Naive thymus-derived CD4-positive, alpha-beta T cell (primary cell): Measurements from ENCODE around the gene KCNN2. TPM values are rescaled to one million over a fixed set of nuclear protein-coding genes. Genes with fewer than 3 reads are reported as not detected.
"Not testable (repeated sequence)": the region's sequence is repeated elsewhere in the genome, so short reads cannot be mapped to it uniquely, and the experiment has no call there.

ENCODE experiments used
- ATAC-seq: fragments of 150-1000 bp; cut with Tn5 transposase; 2 replicates; pipeline ENCODE4 v1.10.0; 2021; ENCODE audit warnings: mild to moderate bottlenecking, moderate library complexity
- CTCF ChIA-PET: fragments of 350-600 bp; sonication (Branson Sonifier 250); formaldehyde crosslinking; loops from one replicate; lab custom pipeline; 2021; ENCODE audit warnings: antibody characterized with exemption; lab: Charles Lee
- POLR2A ChIA-PET: fragments of 350-600 bp; sonication (Branson Sonifier 250); formaldehyde crosslinking; loops from one replicate; lab custom pipeline; 2021; ENCODE audit warnings: antibody characterized with exemption, inconsistent platforms; lab: Charles Lee
- DNase-seq, 9 donors: peaks; one replicate each; pipeline versions ENCODE4 v3.0.0 to v3.0.0-alpha.2; 2020 to 2022; ENCODE audit warnings: mixed read lengths in 1 of 9
- H3K27ac ChIP-seq: one replicate; pipeline ENCODE4 v1.7.0; 2013; ENCODE audit warnings: mild to moderate bottlenecking, low read depth, low read length, moderate library complexity
- H3K27me3 ChIP-seq, 2 donors: one replicate each; pipeline ENCODE4 v1.7.0; 2013; ENCODE audit warnings: low read length in 2 of 2, mild to moderate bottlenecking in 2 of 2, moderate library complexity in 2 of 2; ENCODE audit not compliant: control insufficient read depth in 2 of 2, insufficient read depth in 2 of 2
- H3K36me3 ChIP-seq, 3 experiments: 1 replicate in 2 of 3; 2 replicates in 1 of 3; pipeline ENCODE4 v1.7.0; 2013; ENCODE audit warnings: low read length in 3 of 3, mild to moderate bottlenecking in 3 of 3, moderate library complexity in 1 of 3; ENCODE audit not compliant: insufficient read depth in 3 of 3, control insufficient read depth in 2 of 3
- H3K4me1 ChIP-seq, 2 donors: one replicate each; pipeline ENCODE4 v1.7.0; 2013; ENCODE audit warnings: low read length in 2 of 2, mild to moderate bottlenecking in 2 of 2, moderate library complexity in 1 of 2; ENCODE audit not compliant: control insufficient read depth in 2 of 2, insufficient read depth in 2 of 2
- H3K4me3 ChIP-seq: 2 replicates; pipeline ENCODE4 v1.7.0; 2013; ENCODE audit warnings: mild to moderate bottlenecking, low read length
- H3K9me3 ChIP-seq, 3 experiments: 1 replicate in 2 of 3; 2 replicates in 1 of 3; pipeline ENCODE4 v1.7.0; 2013; ENCODE audit warnings: low read length in 3 of 3; ENCODE audit not compliant: control insufficient read depth in 2 of 3
- H3K27ac Mint-ChIP-seq, 9 donors: one replicate each; pipeline ENCODE4 v1.8.0; 2020 to 2022; ENCODE audit warnings: mixed read lengths in 9 of 9, mild to moderate bottlenecking in 8 of 9, moderate library complexity in 5 of 9, inconsistent platforms in 2 of 9
- H3K27me3 Mint-ChIP-seq, 5 donors: one replicate each; pipeline ENCODE4 v1.8.0; 2021 to 2022; ENCODE audit warnings: mixed read lengths in 5 of 5, mild to moderate bottlenecking in 1 of 5
- H3K36me3 Mint-ChIP-seq, 5 donors: one replicate each; pipeline ENCODE4 v1.8.0; 2020 to 2022; ENCODE audit warnings: mixed read lengths in 5 of 5, mild to moderate bottlenecking in 3 of 5, inconsistent platforms in 1 of 5
- H3K4me1 Mint-ChIP-seq, 7 donors: one replicate each; pipeline ENCODE4 v1.8.0; 2020 to 2022; ENCODE audit warnings: mixed read lengths in 7 of 7, mild to moderate bottlenecking in 3 of 7, inconsistent platforms in 1 of 7
- H3K4me3 Mint-ChIP-seq, 10 donors: one replicate each; pipeline ENCODE4 v1.8.0; 2020 to 2022; ENCODE audit warnings: mild to moderate bottlenecking in 10 of 10, mixed read lengths in 10 of 10, moderate library complexity in 6 of 10, inconsistent platforms in 2 of 10
- H3K9me3 Mint-ChIP-seq, 11 donors: one replicate each; pipeline ENCODE4 v1.8.0; 2020 to 2022; ENCODE audit warnings: mixed read lengths in 11 of 11, mild to moderate bottlenecking in 4 of 11, inconsistent platforms in 1 of 11, moderate library complexity in 1 of 11
- intact Hi-C, 2 donors: fragments of 100-400 bp; cut with micrococcal nuclease; formaldehyde crosslinking; loops; one replicate each; pipeline ENCODE4 v1.15.1; 2023
- polyA plus RNA-seq, 2 donors: library from polyadenylated mRNA; unstranded; fragments of 300-500 nt; fragmentation: Illumina TruSeq; gene quantifications; one replicate each; pipeline ENCODE4 v1.2.3, GENCODE V29; 2021
- total RNA-seq, 6 experiments: library from RNA in 5 of 6; stranded (reverse) in 5 of 6; gene quantifications; 1 replicate in 5 of 6; 2 replicates in 1 of 6; pipeline ENCODE4 v1.2.3 and lab custom pipeline; 2021 to 2026

KCNN2 gene
- total and polyA plus RNA-seq, 7 experiments from 2014 or later = not detected

GRCh38 chr5:114430532-114430931 is 68.7 kb downstream of the KCNN2 start:
- Histone ChIP-seq H3K4me1 (no peaks in the 10 kb centered on the region), H3K36me3 (no peaks in the 10 kb centered on the region), H3K27ac (no peak overlapping the region), H3K4me3 (no peak overlapping the region), H3K27me3 (no peaks in the 10 kb centered on the region), H3K9me3 (no peaks in the 10 kb centered on the region)
- Mint-ChIP-seq H3K4me3 (no peak overlapping the region), H3K36me3 (no peaks in the 10 kb centered on the region), H3K4me1 (no peaks in the 10 kb centered on the region), H3K9me3 (peaks cover 0 to 3% (median 0%) of the 10 kb centered on the region in 11 donors), H3K27ac (no peak overlapping the region), H3K27me3 (peaks cover 0 to 6% (median 6%) of the 10 kb centered on the region in 5 donors)
- DNase-seq (no peak), ATAC-seq (no peak)
- intact Hi-C loops = no loop called here
- ChIA-PET POLR2A (no interaction called here), CTCF (no interaction called here)

- H3K27ac Mint-ChIP-seq, H3K27ac ChIP-seq, H3K36me3 ChIP-seq, H3K4me1 ChIP-seq, H3K27me3 Mint-ChIP-seq, CTCF ChIA-PET, H3K4me1 Mint-ChIP-seq, DNase-seq, H3K9me3 Mint-ChIP-seq, H3K4me3 Mint-ChIP-seq, H3K4me3 ChIP-seq, intact Hi-C loops, POLR2A ChIA-PET, H3K9me3 ChIP-seq, ATAC-seq, H3K27me3 ChIP-seq, H3K36me3 Mint-ChIP-seq: not testable (repeated sequence)
Observed at GRCh38 chr5:114432684-114433083, 70.8 kb downstream of the KCNN2 start.

- POLR2A ChIA-PET = no interaction called here
- H3K27ac Mint-ChIP-seq = no peak overlapping the region
- Histone ChIP-seq H3K36me3 (no peaks in the 10 kb centered on the region), H3K27ac (no peak overlapping the region), H3K4me3 (no peak overlapping the region), H3K9me3 (no peaks in the 10 kb centered on the region), H3K27me3 (no peaks in the 10 kb centered on the region), H3K4me1 (no peaks in the 10 kb centered on the region)
- CTCF ChIA-PET = no interaction called here
- peaks cover 0 to 3% (median 0%) of the 10 kb centered on the region in 11 donors for H3K9me3 Mint-ChIP-seq
- no peak for DNase-seq
- H3K36me3 Mint-ChIP-seq = no peaks in the 10 kb centered on the region
- peaks cover 0 to 18% (median 7%) of the 10 kb centered on the region in 5 donors for H3K27me3 Mint-ChIP-seq
- ATAC-seq = no peak
- no peak overlapping the region for H3K4me3 Mint-ChIP-seq
- intact Hi-C loops = no loop called here
- H3K4me1 Mint-ChIP-seq = no peaks in the 10 kb centered on the region
Observed at GRCh38 chr5:114434396-114435219, 72.7 kb downstream of the KCNN2 start.

GRCh38 chr5:114435220-114435481 is 73.3 kb downstream of the KCNN2 start:
- ChIA-PET POLR2A (no interaction called here), CTCF (no interaction called here)
- ATAC-seq (no peak), DNase-seq (no peak)
- Histone ChIP-seq H3K27ac (no peak overlapping the region), H3K36me3 (no peaks in the 10 kb centered on the region), H3K4me1 (no peaks in the 10 kb centered on the region), H3K9me3 (no peaks in the 10 kb centered on the region), H3K4me3 (no peak overlapping the region), H3K27me3 (no peaks in the 10 kb centered on the region)
- no peak overlapping the region for H3K27ac Mint-ChIP-seq
- intact Hi-C loops = no loop called here
- H3K36me3 Mint-ChIP-seq = no peaks in the 10 kb centered on the region
- H3K27me3 Mint-ChIP-seq = peaks cover 0 to 18% (median 12%) of the 10 kb centered on the region in 5 donors
- H3K9me3 Mint-ChIP-seq = peaks cover 0 to 3% (median 0%) of the 10 kb centered on the region in 11 donors
- no peak overlapping the region for H3K4me3 Mint-ChIP-seq
- no peaks in the 10 kb centered on the region for H3K4me1 Mint-ChIP-seq

GRCh38 chr5:114435885-114436299 is 74.0 kb downstream of the KCNN2 start:
- Mint-ChIP-seq H3K4me3 (no peak overlapping the region), H3K9me3 (peaks cover 0 to 3% (median 0%) of the 10 kb centered on the region in 11 donors), H3K27ac (no peak overlapping the region), H3K36me3 (no peaks in the 10 kb centered on the region), H3K4me1 (no peaks in the 10 kb centered on the region), H3K27me3 (peaks cover 0 to 20% (median 12%) of the 10 kb centered on the region in 5 donors)
- Histone ChIP-seq H3K4me3 (no peak overlapping the region), H3K4me1 (no peaks in the 10 kb centered on the region), H3K27me3 (no peaks in the 10 kb centered on the region), H3K27ac (no peak overlapping the region), H3K36me3 (no peaks in the 10 kb centered on the region), H3K9me3 (no peaks in the 10 kb centered on the region)
- ChIA-PET CTCF (no interaction called here), POLR2A (no interaction called here)
- ATAC-seq (no peak), DNase-seq (no peak)
- intact Hi-C loops = no loop called here

- no peaks in the 10 kb centered on the region for H3K27me3 ChIP-seq
- H3K4me3 ChIP-seq = no peak overlapping the region
- H3K27ac Mint-ChIP-seq = no peak overlapping the region
- no peaks in the 10 kb centered on the region for H3K9me3 ChIP-seq
- H3K4me3 Mint-ChIP-seq = no peak overlapping the region
- no peak overlapping the region for H3K27ac ChIP-seq
- H3K4me1 Mint-ChIP-seq = no peaks in the 10 kb centered on the region
- POLR2A ChIA-PET = no interaction called here
- H3K36me3 ChIP-seq = no peaks in the 10 kb centered on the region
- no peaks in the 10 kb centered on the region for H3K4me1 ChIP-seq
- DNase-seq = no peak
- ATAC-seq = no peak
- intact Hi-C loops = no loop called here
- H3K36me3 Mint-ChIP-seq = no peaks in the 10 kb centered on the region
- CTCF ChIA-PET = no interaction called here
- H3K9me3 Mint-ChIP-seq = peaks cover 0 to 3% (median 0%) of the 10 kb centered on the region in 11 donors
- peaks cover 0 to 25% (median 15%) of the 10 kb centered on the region in 5 donors for H3K27me3 Mint-ChIP-seq
Observed at GRCh38 chr5:114437936-114438335, 76.1 kb downstream of the KCNN2 start.

GRCh38 chr5:114438471-114438870 is 76.6 kb downstream of the KCNN2 start:
- no peak for DNase-seq
- H3K4me3 Mint-ChIP-seq = no peak overlapping the region

More at GRCh38 chr5:114438471-114438870, 76.6 kb downstream of the KCNN2 start:
- ATAC-seq = no peak
- no peaks in the 10 kb centered on the region for H3K27me3 ChIP-seq
- Mint-ChIP-seq H3K36me3 (no peaks in the 10 kb centered on the region), H3K27me3 (peaks cover 0 to 25% (median 15%) of the 10 kb centered on the region in 5 donors), H3K9me3 (peaks cover 0 to 3% (median 0%) of the 10 kb centered on the region in 11 donors), H3K27ac (no peak overlapping the region), H3K4me1 (no peaks in the 10 kb centered on the region)
- no peaks in the 10 kb centered on the region for H3K36me3 ChIP-seq
- intact Hi-C loops = no loop called here
- H3K4me3 ChIP-seq = no peak overlapping the region
- H3K9me3 ChIP-seq = no peaks in the 10 kb centered on the region
- POLR2A ChIA-PET = no interaction called here
- H3K4me1 ChIP-seq = no peaks in the 10 kb centered on the region
- H3K27ac ChIP-seq = no peak overlapping the region
- CTCF ChIA-PET = no interaction called here
